Activated T-helper 1 cell treated with Interleukin-2 at 50 U/mL for 16 hours (primary cell): ENCODE measurements around the gene SEMG2.

Source experiments
- DNase-seq: peaks from one replicate; pipeline ENCODE4 v3.0.0-alpha.2; 2020; ENCODE audit warnings: low read depth

SEMG2 gene

DNA sequence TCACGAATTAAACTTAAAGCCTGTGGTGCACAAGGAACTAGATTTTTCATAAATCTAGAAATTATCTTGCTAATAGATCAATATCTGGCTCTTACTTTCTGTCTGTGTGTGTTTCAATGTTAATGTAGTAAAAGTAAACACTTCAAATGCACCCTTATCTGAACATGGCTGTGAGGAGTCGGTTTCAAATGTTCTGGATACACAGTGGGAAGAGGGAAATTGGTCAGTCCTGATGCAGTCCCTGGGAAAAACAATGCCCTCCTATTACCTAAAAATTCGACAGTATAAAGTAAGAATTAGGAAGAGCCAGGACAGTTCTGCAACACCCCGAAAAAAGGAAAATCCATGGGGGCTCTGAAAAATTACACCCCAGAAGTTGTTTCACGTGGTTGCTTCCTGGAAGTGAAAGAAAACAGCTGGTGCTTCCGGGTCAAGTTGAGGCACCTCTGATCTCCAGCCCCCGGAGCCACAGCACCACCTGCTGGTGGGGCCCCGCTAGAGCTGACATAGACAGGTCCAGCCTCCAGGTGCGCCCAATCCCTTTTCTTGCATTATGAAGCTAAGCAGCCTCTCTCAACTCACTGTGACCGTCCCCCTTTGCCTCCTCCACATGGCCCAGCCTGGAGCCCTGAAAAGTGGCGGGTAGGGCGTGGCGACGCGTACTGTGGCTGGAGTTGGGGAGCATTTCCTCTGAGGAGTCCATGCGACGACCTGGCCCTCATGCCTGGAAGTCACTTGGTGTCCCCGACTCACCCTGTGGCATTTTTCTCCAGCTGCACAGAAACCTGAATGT is 8.3 kb downstream of the SEMG2 start:
- no peak for DNase-seq

DNA sequence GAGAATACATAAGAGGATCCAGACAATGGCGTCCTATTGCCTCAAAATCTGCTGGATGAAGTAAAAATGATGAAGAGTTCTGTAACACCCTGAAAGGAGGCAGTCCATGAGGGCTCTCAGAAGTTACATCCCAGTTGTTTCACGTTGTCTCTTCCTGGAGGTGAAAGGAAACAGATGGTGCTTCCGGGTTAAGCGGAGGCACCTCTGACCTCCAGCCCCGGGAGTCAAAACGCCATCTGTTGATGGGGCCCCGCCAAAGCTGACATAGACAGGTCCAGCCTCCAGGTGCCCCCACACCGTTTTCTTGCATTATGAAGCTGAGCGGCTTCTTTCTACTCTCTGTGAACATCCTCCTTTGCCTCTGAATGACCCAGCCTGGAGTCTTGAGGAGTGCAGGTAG is 9.5 kb downstream of the SEMG2 start:
- DNase-seq = no peak

GRCh38 chr20:45235995-45236394 is 14.8 kb downstream of the SEMG2 start:
- no peak for DNase-seq

DNA sequence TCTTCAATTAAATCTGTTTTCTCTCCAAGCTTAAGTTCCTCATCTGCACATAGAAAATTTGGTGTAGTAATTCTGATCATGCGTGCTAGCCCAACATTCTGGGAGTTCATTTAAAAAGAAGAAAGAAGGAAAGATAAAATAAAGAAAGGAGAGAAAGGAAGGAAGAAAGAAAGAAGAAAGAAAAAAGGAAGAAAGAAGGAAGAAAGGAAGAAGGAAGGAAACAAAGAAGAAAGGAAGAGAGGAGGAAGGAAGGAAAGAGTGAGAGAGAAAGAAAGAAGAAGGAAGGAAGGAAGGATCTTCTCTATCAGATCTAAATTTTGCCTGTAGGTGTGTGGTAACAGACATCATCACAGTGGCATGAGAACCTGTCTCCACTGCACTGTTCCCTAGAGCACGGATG is 17.0 kb downstream of the SEMG2 start:
- DNase-seq = no peak

DNA sequence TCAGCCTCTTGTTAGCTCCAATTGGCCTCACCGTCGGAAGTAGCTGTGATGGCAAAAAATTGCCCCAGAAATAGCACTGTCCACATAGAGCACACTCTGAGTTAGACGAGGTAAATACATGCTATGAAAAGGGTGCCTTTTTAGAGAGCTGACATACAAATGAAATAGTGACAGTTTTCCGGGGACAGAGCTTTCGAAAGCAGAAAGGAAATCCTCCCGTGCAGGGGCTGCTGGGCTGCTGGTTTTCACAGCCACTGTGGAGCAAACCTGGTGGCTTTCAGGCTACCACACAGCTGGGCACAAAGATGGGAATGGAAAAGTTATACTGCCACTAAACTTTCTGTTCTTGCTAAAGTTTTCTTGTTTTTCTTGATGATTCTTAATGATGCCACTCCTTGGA is 24.9 kb downstream of the SEMG2 start:
- no peak for DNase-seq

DNA sequence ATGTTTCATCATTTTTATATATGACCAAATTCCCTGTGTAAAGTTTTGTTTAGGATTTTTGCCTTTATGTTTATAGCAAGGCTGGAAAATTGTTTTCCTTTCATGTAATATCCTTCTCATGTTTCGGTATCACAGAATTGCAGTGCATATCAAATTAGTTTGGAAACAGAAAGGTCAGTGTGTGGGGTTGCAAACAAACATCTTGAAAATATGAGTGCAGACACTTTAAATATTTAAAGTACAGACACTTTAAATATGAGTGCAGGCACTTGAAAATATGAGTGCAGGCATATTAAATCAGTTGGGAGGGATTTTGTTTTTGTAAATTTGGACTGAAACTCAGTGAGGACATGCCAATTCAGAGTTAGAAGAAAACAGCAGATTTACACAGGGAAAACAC is 26.7 kb downstream of the SEMG2 start:
- no peak for DNase-seq

DNA sequence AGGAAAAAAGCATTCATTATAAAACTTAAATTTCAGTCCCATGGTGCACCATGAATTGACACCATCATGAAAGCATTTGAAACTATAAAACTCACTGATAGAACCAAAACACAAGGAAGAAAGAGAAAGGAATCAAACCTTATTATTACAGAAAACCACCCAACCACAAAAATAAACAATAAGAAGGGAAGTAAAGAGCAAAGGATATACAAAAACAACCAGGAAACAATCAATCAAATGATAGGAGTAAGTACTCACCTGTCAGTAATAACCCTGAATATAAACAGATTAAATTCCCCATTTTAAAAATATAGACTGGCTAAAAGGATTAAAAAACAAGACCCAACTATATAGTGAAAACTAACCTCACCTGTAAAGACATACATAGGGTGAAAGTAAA is 27.4 kb downstream of the SEMG2 start:
- no peak for DNase-seq

DNA sequence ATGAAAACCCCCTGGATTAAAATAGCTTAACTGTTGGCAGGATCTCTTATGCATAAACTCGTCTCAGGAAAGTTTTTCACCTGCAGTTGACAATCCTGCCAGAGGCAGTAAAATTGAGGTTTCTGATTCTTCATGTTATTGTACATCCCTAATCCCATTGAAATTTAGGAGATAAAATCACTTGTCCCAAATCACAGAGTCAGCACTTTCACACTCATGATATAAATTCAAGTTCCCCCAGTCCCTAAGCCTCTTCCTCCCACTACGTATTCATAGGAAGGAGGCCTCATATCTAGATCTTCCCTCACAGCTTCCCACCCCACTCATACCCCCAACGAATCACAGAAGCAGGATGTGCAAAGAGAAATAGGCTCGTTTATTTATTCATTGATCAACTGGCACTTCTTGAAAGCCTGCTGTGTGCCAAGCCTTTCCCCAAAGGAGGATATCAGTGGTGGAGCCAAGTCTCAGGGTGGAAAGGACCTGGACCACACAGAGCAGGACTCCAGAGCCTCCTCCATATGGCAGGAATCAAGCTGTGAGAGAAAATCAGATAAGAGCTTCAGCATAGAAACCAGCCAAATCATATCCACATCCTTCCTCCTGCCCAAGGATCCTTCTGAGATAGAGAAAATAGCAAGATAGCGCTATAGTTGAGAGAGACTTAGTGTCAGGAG is 30.8 kb downstream of the SEMG2 start:
- no peak for DNase-seq

DNA sequence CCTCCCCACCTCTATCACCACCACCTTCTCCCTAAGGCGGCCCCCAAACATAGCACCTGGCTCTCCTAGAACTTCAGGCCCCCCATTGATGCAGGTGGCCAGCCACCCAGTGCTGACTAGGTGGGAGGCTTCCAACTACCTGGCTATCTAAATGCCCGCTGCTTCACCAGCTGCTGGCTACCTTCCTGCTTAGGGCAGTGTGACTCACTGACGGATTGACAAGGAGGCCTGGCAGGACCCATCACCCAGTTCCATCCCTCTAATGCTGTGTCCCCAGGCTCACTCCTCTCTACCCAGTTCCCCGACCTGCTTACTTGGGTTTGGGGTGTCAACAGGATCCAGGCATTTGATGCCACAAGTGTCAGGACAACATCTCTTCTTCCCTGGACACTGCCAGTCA is 32.1 kb downstream of the SEMG2 start:
- DNase-seq = no peak

DNA sequence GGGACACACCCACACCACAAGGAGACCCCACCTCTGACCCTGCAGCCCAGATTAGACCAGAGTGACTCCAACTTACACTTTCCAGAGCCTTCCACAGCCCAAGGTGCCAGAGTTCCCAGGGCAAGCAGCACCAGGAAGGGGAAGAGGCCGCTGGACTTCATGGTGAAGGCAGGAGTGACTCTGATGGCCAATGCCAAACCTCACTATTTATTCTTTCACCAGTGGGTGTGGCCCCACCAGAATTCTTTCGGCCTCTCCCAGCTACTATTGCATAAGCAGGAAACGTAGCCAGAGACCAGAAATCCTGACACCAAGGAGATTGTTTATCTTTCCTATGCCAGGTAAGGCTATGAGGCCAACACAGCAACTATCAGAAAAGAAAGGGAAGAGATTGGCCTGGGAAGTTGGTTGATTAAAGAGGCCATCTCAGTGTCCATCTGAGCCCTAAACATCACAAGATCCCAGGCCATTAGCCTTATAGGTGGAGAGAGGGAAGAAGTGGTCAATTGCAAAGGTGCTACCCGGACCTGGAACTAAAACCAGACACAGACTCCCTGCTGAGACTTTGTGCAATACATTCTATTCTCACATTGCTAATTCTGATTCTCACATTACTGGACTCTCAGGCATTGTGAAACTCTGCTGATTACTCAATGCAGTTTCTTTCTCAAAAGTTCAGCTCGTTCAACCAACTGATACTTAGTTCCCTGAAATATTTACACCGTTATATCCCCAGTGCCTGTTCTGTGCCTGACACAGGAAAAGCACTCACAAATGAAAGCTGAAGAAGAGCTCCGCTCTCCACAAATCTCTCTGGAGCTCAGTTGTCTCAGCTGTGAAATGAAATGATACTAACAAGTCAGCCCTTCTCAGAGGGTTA is 33.5 kb downstream of the SEMG2 start, which contains the start of gene SLPI:
SLPI (minus strand) TSS at position 182 of the 880 bp plus-strand sequence; CDS start at position 161, 21 bp downstream.
- no peak for DNase-seq

DNA sequence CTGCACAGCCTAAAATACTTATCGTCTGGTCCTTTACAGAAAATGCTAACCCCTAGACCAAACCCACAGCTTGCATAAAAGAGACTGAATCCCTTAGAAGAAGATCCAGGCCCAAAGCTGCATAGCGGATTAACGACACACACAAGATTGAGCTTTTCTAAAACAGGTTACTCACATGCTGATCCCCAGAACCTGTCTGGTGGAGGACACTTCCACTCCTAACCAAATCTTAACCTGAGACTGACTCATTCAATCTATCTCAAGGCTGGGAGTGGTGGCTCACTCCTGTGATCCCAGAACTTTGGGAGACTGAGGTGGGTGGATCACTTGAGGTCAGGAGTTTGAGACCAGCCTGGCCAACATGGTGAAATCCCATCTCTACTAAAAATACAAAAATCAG is 36.0 kb downstream of the SEMG2 start:
- no peak for DNase-seq

GRCh38 chr20:45257711-45258110 is 36.5 kb downstream of the SEMG2 start:
- DNase-seq = no peak

DNA sequence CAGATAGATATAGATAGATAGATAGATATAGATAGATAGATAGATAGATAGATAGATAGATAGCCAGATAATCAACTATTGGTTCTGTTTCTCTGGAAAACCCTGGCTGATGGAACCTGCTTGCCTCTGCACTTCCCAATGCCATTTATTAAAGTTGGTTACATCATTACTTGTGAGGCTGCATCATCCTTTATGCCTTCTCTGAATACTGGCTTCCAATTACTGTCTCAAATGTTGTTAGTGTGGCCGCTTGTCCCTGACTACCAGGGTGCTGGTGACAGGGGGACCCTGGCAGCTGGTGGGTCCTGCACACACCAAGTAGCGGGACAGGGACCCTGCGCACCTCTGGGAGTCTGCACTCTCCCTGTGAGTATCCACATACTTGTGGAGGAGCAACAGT is 37.1 kb downstream of the SEMG2 start:
- no peak for DNase-seq

- DNase-seq = no peak
Observed at GRCh38 chr20:45258664-45259063, 37.5 kb downstream of the SEMG2 start.

DNA sequence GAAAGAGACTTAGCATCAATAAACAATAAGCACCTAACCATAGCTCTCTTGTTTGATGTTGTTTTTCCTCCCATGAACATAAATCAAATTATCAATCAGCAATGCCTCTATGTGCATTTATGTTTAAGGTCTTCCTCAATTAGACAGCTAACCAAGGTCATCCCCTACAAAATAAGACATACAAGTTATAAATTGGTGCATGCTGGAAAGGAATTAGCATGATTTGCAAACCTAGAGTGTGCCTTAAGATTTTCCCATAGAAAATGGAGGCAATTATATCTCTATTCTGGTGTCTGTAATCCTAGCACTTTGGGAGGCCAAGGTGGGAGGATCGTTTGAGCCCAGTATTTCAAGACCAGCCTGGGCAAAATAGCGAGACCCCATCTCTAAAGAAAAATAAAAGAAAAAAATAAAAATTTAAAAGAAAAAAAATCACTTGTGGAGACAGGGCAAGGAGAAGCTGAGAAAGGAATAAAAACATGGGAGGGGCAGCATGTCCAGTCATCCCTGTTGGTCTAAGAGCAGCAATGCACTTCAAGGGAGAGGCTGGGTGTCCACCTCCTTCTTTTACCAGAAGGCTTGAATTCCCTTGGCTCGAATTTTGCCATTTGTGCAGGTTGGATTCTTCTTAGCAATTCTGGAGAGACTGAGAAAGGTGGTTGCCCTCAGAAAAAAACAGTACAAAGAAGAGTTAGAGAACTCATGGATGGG is 42.5 kb downstream of the SEMG2 start:
- DNase-seq = no peak

DNA sequence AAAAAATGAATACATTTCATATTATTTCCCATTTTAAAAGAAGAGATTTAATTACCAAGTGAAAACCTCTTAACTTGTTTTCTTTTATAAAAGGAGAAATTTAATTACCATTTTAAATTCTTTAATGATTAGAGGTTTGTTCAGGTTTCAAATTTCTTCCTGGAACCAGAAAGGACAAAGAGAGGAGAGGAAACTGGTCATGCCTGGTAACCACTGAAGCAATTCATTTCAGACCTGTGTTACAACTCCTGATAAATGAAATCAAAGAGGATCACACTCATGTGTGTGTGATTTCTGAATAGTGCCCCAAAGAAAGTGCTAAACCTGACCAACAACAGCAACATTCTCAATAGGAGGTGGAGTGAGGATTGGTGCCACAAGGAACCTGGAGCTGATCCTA is 45.8 kb downstream of the SEMG2 start:
- no peak for DNase-seq

DNA sequence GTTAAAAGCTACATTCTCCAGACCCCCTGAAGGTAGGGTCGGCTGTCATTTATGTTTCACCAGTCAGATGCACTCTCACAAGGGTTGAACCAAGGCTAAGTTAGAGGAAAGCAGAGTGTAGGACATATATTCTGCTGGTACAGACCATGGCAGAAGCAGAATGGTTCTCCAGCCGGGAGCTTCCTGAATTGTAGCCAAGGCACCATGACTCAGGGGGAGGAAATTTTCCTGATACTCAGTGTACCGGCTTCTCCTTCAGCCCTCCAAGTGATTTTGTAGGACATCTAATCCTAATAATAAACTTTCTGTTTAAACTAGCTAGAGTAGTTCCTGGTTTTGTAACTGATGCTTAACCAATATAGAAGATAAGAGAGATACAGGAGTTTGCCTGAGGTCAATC is 47.4 kb downstream of the SEMG2 start:
- DNase-seq = no peak

DNA sequence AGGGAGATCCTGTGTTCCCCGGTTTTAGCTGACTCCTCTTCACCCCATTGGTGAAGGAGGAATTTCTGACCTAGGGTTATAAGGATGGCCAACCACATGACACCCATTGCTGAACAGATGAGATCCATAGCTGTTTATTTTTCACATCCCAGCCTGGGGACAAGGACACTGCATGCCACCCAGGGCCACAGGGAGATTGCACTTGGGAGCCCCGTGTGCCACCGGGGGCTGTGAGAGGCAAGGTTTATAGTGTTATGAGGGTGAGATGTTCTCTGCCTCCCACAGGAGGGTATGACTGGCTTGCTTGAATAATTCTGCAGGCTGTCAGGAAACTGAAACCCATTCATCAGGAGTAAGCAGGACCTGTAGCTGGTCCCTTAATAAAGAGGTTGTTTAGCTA is 47.9 kb downstream of the SEMG2 start:
- no peak for DNase-seq

DNA sequence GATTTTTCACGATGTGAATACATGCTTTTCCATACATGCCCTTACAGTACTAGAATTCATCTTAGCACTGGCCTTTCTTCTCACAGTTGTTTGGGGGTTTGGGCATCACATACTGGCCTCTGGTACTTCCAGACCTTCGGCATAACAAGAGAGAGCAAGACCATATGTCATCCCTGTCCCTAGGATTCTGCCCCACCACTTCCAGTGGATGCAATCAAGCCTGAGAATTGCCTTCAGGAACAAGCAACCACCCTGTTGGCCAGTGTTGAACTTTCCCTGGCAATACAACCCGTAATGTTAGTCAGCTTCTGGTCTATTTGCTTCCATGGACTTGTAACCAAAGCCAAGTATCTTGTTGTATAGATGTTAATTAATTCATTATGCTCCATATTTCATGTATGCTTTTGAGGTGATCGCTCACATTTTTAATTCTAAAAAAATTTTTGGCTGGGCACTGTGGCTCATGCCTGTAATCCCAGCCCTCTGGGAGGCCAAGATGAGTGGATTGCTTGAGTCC is 48.6 kb downstream of the SEMG2 start:
- DNase-seq = no peak
